AG09309 (cell line): ENCODE data around the gene TNFRSF1B.

Experiments
- DNase-seq: peaks from one replicate; pipeline ENCODE4 v3.0.0-alpha.2; 2010; ENCODE audit warnings: low read depth
- H3K4me3 ChIP-seq: 2 replicates; pipeline ENCODE4 v1.5.1; 2011; ENCODE audit warnings: mild to moderate bottlenecking, low read depth, low read length, moderate library complexity; ENCODE audit not compliant: control insufficient read depth
- CTCF ChIP-seq: IDR thresholded peaks from 2 replicates; pipeline ENCODE4 v1.5.1; 2011; ENCODE audit warnings: mild to moderate bottlenecking, low read depth, low read length, inconsistent platforms; ENCODE audit not compliant: insufficient read depth, control insufficient read depth; ENCODE audit errors: missing control alignments

Gene TNFRSF1B

DNA sequence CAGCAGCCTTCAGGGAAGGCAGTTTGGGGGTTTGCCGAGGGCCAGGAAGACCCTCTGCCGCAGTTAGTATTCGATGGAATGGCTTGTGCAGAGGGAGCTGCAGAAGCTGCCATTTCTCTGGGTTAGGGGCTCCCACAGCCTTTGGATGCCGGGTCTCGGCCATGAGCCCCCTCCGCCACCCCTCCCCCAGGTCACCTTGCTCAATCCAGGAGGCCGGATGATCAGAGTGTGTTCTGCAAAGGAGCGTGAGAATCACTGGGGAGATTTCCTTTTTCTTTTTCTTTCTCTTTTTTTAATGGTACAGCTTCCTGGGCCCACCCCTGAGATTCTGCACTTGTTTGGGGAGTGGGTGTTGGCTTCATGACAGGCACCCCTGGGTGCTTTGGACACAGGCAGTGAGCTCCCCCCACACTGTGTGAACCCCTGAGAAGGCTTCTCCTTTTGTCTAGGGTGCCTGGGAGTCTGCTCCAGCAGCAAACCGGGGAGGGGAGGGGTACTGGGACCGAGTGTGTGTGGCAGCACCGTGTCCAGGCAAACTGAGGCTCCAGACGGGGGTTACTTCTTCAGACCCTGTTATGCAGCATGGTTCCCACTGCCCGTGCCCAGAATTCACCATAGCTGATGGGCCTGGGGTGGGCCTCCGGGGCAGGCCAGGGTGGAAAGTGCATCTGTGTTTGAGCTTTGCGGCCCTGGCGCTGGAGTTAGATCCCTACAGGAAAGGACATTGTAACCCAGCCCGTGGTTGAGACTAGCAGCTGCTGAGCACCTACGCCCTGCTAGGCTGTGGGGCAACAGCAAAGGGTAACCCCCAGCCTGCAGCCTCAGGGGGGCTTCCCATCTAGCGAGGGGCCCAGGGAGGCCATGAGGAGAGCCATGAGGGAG, 18.5 kb downstream of the TNFRSF1B start:
- TF ChIP-seq CTCF: no peak
- H3K4me3 ChIP-seq: no peak overlapping the region
- DNase-seq: no peak

DNA sequence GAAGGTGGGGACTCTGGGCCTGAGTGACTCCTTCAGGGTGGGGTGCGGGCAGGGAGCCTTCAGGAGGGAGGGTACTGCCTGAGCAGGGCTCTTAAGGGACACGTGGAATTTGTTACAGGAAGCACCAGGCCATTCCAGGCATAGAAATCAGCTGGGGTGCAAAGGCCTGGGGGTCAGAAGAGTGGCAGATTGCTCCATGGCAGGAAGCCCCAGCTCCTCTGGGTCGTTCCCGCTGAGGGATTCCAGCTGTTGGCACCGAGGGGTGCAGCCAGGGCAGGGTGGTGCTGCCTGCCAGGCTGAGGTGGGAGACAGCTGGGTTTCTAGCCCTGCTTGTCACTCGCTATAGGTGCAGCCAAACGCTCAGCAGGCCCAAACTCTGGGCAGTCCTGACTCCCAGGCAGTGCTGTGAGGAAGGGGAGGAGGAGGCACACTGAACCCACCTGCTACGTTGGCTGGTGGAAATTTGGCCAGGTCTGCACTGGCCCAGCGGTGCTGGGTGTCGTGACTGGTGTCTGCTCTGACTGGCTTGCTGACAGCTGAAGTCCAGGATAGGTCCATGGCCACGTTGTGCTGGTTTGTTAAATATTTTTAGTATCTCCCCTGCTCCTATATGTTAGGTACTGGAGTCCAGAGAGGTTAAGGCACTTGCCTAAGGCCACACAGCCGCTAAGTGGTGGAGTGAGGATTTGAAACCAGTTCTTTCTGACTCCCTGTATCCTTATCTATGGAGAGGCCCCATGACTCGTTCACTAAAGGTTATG, 19.3 kb downstream of the TNFRSF1B start:
- TF ChIP-seq CTCF: no peak
- DNase-seq: no peak

GRCh38 chr1:12186679-12186985, 19.8 kb downstream of the TNFRSF1B start:
- no peak overlapping the region for H3K4me3 ChIP-seq
- no peak for DNase-seq
- TF ChIP-seq CTCF: no peak

More for the DNA sequence above, 19.3 kb downstream of the TNFRSF1B start:
- no peak overlapping the region for H3K4me3 ChIP-seq

GRCh38 chr1:12188115-12188514, 21.3 kb downstream of the TNFRSF1B start:
- no peak for TF ChIP-seq CTCF
- no peak for DNase-seq
- no peak overlapping the region for H3K4me3 ChIP-seq

- no peak overlapping the region for H3K4me3 ChIP-seq
- no peak for TF ChIP-seq CTCF
- no peak for DNase-seq
These were observed 22.0 kb downstream of the TNFRSF1B start for GRCh38 chr1:12188657-12189327.

GRCh38 chr1:12189328-12189682, 22.5 kb downstream of the TNFRSF1B start:
- TF ChIP-seq CTCF: no peak
- no peak for DNase-seq
- no peak overlapping the region for H3K4me3 ChIP-seq
